ENCODE data around the gene SHMT1.

Gene SHMT1

GRCh38 chr17:18281788-18282187 is 81.6 kb downstream of the SHMT1 start:
- no peak for DNase-seq (ENCODE audit: low read depth)

- DNase-seq (ENCODE audit: low read depth) = no peak
These were observed 82.5 kb downstream of the SHMT1 start for GRCh38 chr17:18280766-18281371.

GRCh38 chr17:18280249-18280648 is 83.1 kb downstream of the SHMT1 start:
- no peak for DNase-seq (ENCODE audit: low read depth)

GRCh38 chr17:18278867-18279266 is 84.5 kb downstream of the SHMT1 start:
- no peak for DNase-seq (ENCODE audit: low read depth)
